ENCODE results near the gene FOXK1.

- TF ChIP-seq FOXP2 (optimal IDR thresholded peaks at IDR 0.05; ENCODE audit: control extremely low read depth, extremely low read length, insufficient read depth) = no peak
- no peak for TF ChIP-seq EZH2 (IDR thresholded peaks at IDR 0.05)
- TF ChIP-seq POLR2AphosphoS5 (IDR thresholded peaks at IDR 0.05; ENCODE audit: borderline replicate concordance, low read depth, low read length) = no peak
Measured at GRCh38 chr7:4749798-4750197, 67.7 kb downstream of the FOXK1 start.
